ENCODE data around the gene MKNK2.

DNA sequence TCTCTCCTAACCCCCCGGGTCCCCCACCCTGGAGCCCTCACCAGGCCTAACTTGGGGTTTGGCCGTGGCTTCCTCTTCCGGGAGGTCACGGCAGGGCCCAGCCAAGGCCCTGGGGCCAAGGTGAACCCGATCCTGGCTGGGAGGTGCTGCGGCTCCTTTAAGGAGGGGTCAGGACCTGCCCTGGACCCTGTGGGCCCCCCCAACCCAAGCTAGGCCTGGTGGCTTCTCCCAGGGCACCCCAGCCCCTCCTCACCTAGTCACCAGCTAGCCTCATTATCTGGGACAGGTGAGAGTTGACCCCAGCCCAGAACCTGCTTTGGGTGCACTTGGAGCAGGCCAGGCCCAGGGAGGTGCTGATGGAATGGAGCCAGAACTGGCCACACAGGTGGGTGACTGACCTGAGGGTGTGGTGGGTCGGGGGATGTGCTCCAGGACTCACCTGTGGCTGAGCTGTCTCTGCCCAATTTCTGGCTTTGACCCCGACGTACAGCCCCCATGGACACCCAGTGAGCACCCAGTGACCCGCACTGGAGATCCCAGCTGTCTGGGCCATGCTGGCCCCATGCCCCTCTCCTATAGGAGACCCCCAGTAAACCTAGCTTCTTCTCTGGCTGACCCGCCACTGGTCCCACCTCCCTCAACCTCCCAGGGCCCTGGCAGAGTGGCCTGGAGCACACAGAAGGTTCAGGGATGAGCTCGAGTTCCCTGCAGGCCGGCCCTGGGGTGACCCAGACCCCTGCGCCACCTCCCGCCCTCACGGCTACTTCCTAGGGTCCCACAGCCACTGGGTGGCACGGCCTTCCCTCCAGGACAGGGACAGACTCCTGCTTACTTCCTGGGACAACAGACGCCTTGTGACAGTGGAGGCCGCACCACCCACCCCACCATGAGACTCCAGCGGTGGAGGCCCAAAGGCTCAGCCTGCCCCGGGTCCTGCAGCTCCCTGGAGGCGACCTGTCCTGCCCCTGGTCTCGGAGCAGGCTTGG is 6.7 kb upstream of the MKNK2 start:
- no peak for TF ChIP-seq TCF7L2 (IDR thresholded peaks at IDR 0.05; ENCODE audit: low read depth, low read length)
- TF ChIP-seq, protein P1, sequence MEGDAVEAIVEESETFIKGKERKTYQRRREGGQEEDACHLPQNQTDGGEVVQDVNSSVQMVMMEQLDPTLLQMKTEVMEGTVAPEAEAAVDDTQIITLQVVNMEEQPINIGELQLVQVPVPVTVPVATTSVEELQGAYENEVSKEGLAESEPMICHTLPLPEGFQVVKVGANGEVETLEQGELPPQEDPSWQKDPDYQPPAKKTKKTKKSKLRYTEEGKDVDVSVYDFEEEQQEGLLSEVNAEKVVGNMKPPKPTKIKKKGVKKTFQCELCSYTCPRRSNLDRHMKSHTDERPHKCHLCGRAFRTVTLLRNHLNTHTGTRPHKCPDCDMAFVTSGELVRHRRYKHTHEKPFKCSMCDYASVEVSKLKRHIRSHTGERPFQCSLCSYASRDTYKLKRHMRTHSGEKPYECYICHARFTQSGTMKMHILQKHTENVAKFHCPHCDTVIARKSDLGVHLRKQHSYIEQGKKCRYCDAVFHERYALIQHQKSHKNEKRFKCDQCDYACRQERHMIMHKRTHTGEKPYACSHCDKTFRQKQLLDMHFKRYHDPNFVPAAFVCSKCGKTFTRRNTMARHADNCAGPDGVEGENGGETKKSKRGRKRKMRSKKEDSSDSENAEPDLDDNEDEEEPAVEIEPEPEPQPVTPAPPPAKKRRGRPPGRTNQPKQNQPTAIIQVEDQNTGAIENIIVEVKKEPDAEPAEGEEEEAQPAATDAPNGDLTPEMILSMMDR (IDR thresholded peaks at IDR 0.05) = no peak
- TF ChIP-seq, protein P2, sequence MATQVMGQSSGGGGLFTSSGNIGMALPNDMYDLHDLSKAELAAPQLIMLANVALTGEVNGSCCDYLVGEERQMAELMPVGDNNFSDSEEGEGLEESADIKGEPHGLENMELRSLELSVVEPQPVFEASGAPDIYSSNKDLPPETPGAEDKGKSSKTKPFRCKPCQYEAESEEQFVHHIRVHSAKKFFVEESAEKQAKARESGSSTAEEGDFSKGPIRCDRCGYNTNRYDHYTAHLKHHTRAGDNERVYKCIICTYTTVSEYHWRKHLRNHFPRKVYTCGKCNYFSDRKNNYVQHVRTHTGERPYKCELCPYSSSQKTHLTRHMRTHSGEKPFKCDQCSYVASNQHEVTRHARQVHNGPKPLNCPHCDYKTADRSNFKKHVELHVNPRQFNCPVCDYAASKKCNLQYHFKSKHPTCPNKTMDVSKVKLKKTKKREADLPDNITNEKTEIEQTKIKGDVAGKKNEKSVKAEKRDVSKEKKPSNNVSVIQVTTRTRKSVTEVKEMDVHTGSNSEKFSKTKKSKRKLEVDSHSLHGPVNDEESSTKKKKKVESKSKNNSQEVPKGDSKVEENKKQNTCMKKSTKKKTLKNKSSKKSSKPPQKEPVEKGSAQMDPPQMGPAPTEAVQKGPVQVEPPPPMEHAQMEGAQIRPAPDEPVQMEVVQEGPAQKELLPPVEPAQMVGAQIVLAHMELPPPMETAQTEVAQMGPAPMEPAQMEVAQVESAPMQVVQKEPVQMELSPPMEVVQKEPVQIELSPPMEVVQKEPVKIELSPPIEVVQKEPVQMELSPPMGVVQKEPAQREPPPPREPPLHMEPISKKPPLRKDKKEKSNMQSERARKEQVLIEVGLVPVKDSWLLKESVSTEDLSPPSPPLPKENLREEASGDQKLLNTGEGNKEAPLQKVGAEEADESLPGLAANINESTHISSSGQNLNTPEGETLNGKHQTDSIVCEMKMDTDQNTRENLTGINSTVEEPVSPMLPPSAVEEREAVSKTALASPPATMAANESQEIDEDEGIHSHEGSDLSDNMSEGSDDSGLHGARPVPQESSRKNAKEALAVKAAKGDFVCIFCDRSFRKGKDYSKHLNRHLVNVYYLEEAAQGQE (IDR thresholded peaks at IDR 0.05; ENCODE audit: insufficient read depth in 1 of 2, low read depth in 2 of 2, low read length in 1 of 2) = no peak
- no peak for TF ChIP-seq SIN3A (IDR thresholded peaks at IDR 0.05; ENCODE audit: borderline replicate concordance, insufficient read depth, low read depth, low read length)

Measured in Panc1 (cell line).